ENCODE data around the gene GNAI1.

DNA sequence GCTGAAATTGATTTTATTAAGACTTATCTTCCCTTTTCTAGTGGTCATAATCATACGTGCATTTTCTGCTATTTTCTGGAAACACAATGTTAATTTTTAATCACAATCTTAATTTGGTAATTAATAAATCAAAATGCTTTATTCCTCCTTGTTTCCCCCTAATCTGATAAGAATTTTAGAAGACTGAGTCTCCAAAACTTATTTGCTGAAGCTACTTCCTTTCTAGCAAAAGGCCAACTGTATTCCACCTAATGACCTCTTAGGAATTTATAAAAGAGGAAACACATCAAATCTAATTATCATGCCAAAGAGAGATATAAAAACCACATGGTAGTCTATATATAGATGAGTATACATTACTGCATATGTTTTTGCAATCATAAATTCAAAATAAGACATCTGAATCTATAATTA, 140.6 kb downstream of the GNAI1 start:
- TF ChIP-seq POLR2A (IDR thresholded peaks at IDR 0.05) = no peak
- TF ChIP-seq CTCF (IDR thresholded peaks at IDR 0.05) = no peak
